Testis (tissue), 2 donors: ENCODE results near the gene CNTLN.

Experiments used
- POLR2A ChIP-seq: fragments of 450-650 bp; IDR thresholded peaks from one replicate; pipeline ENCODE4 v1.6.1; 2017; ENCODE audit warnings: antibody characterized with exemption, mild to moderate bottlenecking, moderate library complexity
- TF ChIP-seq, protein P1 (sequence below), 3 experiments: fragments of 450-650 bp in 2 of 3; fragments of 200-600 bp in 1 of 3; sonication (generic) in 1 of 3; IDR thresholded peaks; one replicate each; pipeline ENCODE4 v1.5.1; 2016 to 2019; ENCODE audit warnings: antibody characterized with exemption in 3 of 3, mild to moderate bottlenecking in 2 of 3, moderate library complexity in 1 of 3

DNA sequence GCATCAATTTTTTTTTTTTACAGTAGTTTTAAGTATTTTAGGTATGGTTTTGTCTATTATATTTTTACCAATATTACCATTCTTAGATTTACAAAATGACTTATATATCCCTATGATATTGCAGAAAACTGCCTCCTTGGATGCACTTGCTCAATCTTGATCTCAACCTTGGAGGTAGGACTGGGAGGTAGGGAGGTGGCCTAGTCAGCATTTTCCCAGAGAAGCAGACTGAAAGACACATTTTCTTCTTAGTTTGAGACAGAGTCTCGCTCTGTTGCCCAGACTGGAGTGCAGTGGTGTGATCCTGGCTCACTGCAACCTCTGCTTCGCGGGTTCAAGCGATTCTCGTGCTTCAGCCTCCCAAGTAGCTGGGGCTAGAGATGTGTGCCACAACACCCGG is 268.7 kb downstream of the CNTLN start:
- TF ChIP-seq, protein P1, sequence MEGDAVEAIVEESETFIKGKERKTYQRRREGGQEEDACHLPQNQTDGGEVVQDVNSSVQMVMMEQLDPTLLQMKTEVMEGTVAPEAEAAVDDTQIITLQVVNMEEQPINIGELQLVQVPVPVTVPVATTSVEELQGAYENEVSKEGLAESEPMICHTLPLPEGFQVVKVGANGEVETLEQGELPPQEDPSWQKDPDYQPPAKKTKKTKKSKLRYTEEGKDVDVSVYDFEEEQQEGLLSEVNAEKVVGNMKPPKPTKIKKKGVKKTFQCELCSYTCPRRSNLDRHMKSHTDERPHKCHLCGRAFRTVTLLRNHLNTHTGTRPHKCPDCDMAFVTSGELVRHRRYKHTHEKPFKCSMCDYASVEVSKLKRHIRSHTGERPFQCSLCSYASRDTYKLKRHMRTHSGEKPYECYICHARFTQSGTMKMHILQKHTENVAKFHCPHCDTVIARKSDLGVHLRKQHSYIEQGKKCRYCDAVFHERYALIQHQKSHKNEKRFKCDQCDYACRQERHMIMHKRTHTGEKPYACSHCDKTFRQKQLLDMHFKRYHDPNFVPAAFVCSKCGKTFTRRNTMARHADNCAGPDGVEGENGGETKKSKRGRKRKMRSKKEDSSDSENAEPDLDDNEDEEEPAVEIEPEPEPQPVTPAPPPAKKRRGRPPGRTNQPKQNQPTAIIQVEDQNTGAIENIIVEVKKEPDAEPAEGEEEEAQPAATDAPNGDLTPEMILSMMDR (IDR thresholded peaks at IDR 0.05): no peak
- no peak for TF ChIP-seq POLR2A
